Endothelial cell of umbilical vein (primary cell): Measurements from ENCODE around the gene PPIE.

Experiments
- CTCF ChIP-seq, 2 donors: IDR thresholded peaks; 1 replicate in 1 of 2; 2 replicates in 1 of 2; pipeline ENCODE4 v1.5.1; 2011; ENCODE audit warnings: low read length in 2 of 2, mild to moderate bottlenecking in 2 of 2, moderate library complexity in 2 of 2, control low read depth in 1 of 2, inconsistent platforms in 1 of 2, low read depth in 1 of 2; ENCODE audit not compliant: insufficient read depth in 1 of 2; ENCODE audit errors: extremely low read depth in 1 of 2
- EZH2 ChIP-seq: IDR thresholded peaks from 2 replicates; pipeline ENCODE4 v1.6.1; 2012; ENCODE audit warnings: borderline replicate concordance, low read depth, mild to moderate bottlenecking, moderate library complexity, low read length, inconsistent platforms; ENCODE audit not compliant: severe bottlenecking
- POLR2A ChIP-seq: IDR thresholded peaks from 2 replicates; pipeline ENCODE4 v1.6.1; 2012; ENCODE audit warnings: low read depth, mild to moderate bottlenecking, control low read depth, low read length
- POLR2AphosphoS5 ChIP-seq: IDR thresholded peaks from 2 replicates; pipeline ENCODE4 v1.6.1; 2012; ENCODE audit warnings: low read depth, mild to moderate bottlenecking, control low read depth, low read length, moderate library complexity; ENCODE audit not compliant: insufficient read depth

- TF ChIP-seq CTCF (IDR thresholded peaks at IDR 0.05; ENCODE audit: extremely low read depth in 1 of 2, insufficient read depth in 1 of 2, low read depth in 1 of 2, low read length in 2 of 2) (no peak), POLR2AphosphoS5 (no peak), POLR2A (no peak), EZH2 (no peak)
These were observed 17.4 kb downstream of the PPIE start for GRCh38 chr1:39755965-39756659.
